ENCODE results near the gene DENND4B.
"Not testable (repeated sequence)": the region's sequence is repeated elsewhere in the genome, so short reads cannot be mapped to it uniquely, and the experiment has no call there.

Gene DENND4B

DNA sequence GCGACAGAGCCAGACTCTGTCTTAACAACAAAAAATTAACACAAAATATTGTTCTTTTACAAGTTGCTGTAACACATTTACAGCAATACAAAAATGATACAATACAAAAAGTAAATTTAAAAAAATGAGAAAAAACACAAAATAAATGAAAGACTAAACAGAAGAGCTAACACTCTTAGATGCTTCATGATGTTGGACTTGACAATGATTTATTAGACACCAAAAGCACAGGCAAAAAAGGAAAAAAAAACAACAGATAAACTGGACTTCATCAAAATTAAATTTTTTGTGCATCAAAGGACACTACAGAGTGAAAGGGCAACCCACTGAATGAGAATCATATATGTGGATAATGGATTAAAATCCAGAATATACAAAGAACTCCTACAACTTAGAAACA is 40.1 kb downstream of the DENND4B start:
- no peak for DNase-seq (ENCODE audit: low read depth, low spot score)
- no peak overlapping the region for H3K4me3 ChIP-seq
- no peak overlapping the region for H3K9ac ChIP-seq (ENCODE audit: insufficient read length)
- no peak for TF ChIP-seq POLR2AphosphoS5 (IDR thresholded peaks at IDR 0.05; ENCODE audit: borderline replicate concordance, low read depth, low read length)
- TF ChIP-seq FOXP2 (optimal IDR thresholded peaks at IDR 0.05; ENCODE audit: control extremely low read depth, extremely low read length, insufficient read depth): no peak
- no peak for TF ChIP-seq EZH2 (IDR thresholded peaks at IDR 0.05)
- no peak overlapping the region for H3K27ac ChIP-seq
- H3K9me3 ChIP-seq (ENCODE audit: low read depth, low read length): no peaks in the 10 kb centered on the region
- H3K36me3 ChIP-seq (ENCODE audit: insufficient read depth, low read length): peaks cover 11% of the 10 kb centered on the region; the same call in 1 of the 2 replicates

DNA sequence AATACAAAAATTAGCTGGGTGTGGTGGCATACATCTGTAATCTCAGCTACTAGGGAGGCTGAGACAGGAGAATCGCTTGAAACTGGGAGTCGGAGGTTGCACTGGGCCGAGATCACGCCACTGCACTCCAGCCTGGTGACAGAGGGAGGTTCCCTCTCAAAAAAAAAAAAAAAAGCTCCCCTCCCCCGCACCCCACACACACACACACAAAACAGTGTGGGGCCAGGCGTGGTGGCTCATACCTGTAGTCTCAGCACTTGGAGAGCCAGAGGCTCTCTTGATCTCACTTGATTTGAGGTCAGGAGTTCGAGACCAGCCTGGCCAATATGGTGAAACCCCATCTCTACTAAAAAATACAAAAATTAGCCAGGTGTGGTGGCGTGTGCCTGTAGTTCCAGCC is 40.6 kb downstream of the DENND4B start:
- not testable (repeated sequence) for H3K9me3 ChIP-seq (ENCODE audit: low read depth, low read length); DNase-seq (ENCODE audit: low read depth, low spot score); H3K9ac ChIP-seq (ENCODE audit: insufficient read length); H3K4me3 ChIP-seq; H3K27ac ChIP-seq
- peaks cover 11% of the 10 kb centered on the region; the same call in 1 of the 2 replicates for H3K36me3 ChIP-seq (ENCODE audit: insufficient read depth, low read length)

DNA sequence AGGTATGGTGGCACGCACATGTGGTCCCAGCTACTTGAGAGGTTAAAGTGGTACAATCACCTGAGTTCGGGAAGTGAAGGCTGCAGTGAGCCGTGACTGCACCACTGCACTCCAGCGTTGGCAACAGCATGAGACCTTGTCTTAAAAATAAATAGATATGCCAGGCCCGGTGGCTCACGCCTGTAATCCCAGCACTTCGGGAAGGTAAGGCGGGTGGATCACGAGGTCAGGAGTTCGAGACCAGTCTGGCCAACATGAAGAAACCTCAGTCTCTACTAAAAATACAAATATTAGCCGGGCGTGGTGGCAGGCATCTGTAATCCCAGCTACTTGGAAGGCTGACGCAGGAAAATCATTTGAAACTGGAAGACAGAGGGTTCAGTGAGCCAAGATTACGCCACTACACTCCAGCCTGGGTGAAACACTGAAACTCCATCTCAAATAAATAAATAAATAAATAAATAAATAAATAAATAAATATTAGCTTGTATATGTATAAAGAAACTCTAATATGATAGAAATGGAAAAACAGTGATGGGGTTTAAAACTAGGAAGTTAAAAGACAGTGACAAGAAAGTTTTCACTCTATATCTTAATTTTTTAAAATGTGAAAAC is 42.6 kb downstream of the DENND4B start:
- DNase-seq (ENCODE audit: low read depth, low spot score): no peak
- Histone ChIP-seq H3K9ac (ENCODE audit: insufficient read length) (no peak overlapping the region), H3K9me3 (ENCODE audit: low read depth, low read length) (no peaks in the 10 kb centered on the region), H3K4me3 (no peak overlapping the region), H3K36me3 (ENCODE audit: insufficient read depth, low read length) (peaks cover 14% of the 10 kb centered on the region; the same call in 1 of the 2 replicates), H3K27ac (no peak overlapping the region)
- TF ChIP-seq POLR2AphosphoS5 (IDR thresholded peaks at IDR 0.05; ENCODE audit: borderline replicate concordance, low read depth, low read length): no peak

DNA sequence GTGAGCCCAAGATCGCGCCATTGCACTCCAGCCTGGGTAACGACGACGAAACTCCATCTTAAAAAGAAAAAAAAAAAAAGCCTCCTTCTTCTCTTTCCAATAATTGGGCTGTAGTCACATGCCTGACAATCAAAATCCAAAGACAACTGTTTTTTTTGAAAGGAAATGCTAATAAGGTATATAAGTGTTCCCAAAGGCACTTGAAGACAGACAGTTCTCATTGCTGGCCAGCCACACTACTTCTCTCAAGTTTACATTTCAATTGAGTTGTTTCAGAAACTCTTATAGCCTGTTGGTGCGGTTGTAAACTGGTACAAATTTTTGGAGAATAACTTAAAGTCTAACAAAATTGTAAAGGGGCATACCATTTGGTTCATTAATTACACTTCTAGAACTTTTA is 47.0 kb downstream of the DENND4B start:
- peaks cover 14% of the 10 kb centered on the region for H3K36me3 ChIP-seq (ENCODE audit: insufficient read depth, low read length)
- no peak overlapping the region for H3K9ac ChIP-seq (ENCODE audit: insufficient read length)
- no peak overlapping the region for H3K4me3 ChIP-seq
- H3K9me3 ChIP-seq (ENCODE audit: low read depth, low read length): no peaks in the 10 kb centered on the region
- H3K27ac ChIP-seq: no peak overlapping the region
- TF ChIP-seq EZH2 (IDR thresholded peaks at IDR 0.05): no peak
- no peak for TF ChIP-seq FOXP2 (optimal IDR thresholded peaks at IDR 0.05; ENCODE audit: control extremely low read depth, extremely low read length, insufficient read depth)
- no peak for TF ChIP-seq POLR2AphosphoS5 (IDR thresholded peaks at IDR 0.05; ENCODE audit: borderline replicate concordance, low read depth, low read length)
- DNase-seq (ENCODE audit: low read depth, low spot score): no peak

DNA sequence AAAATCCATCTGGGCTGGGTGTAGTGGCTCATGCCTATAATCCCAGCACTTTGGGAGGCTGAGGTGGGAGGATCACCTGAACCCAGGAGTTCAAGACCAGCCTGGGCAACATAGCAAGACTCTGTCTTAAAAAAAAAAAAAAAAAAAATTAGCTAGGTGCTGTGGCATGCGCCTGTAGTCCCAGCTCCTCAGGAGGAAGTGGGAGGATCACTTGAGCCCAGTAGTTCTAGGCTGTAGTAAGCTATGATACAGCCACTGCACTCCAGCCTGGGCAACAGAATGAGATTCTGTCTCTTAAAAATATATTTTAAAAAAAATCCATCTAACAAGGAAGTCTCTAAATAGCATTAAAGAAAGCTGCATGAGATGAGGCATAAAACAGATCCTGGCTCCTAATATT is 50.7 kb downstream of the DENND4B start:
- H3K36me3 ChIP-seq (ENCODE audit: insufficient read depth, low read length): peaks cover 14% of the 10 kb centered on the region
- H3K4me3 ChIP-seq; H3K9me3 ChIP-seq (ENCODE audit: low read depth, low read length); DNase-seq (ENCODE audit: low read depth, low spot score); H3K27ac ChIP-seq; H3K9ac ChIP-seq (ENCODE audit: insufficient read length): not testable (repeated sequence)

DNA sequence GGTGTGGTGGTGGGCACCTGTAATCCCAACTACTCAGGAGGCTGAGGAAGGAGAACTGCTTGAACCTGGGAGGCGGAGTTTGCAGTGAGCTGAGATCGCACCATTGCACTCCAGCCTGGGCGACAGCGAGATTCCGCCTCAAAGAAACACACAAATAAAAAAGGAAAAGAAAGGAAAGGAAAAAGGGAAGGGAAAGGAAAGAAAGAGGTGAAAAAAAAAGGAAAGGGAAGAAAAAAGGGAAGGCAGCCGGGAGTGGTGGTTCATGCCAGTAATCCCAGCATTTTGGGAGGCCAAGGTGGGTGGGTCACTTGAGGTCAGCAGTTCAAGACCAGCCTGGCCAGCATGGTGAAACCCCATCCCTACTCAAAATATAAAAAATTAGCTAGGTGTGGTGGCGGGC is 55.5 kb downstream of the DENND4B start:
- H3K36me3 ChIP-seq (ENCODE audit: insufficient read depth, low read length): not testable (repeated sequence)

DNA sequence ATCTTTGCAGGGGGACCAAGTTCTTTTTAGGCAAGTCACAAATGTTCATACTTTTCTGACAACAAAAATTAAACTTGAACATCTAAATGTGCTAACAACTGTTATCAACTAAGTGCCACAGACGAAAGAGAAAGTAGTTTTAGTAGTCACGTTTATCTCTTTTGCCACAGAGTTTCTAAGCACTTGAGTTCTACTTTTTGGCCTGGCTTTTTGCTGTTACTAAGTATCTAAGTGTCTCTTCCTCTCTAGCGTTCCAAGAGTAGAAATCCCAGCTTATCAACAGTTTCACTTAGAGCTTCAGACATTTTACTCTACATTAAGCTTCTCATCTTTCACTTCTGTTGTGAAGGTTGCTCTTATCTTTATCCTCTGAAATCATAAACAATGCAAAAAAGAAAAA is 58.0 kb downstream of the DENND4B start:
- Histone ChIP-seq H3K27ac (peak overlapping the region; percentile 0; the same call in 1 of the 2 replicates), H3K9me3 (ENCODE audit: low read depth, low read length) (no peaks in the 10 kb centered on the region), H3K4me3 (no peak overlapping the region), H3K9ac (ENCODE audit: insufficient read length) (no peak overlapping the region), H3K36me3 (ENCODE audit: insufficient read depth, low read length) (no peaks in the 10 kb centered on the region)
- DNase-seq (ENCODE audit: low read depth, low spot score): no peak
- no peak for TF ChIP-seq POLR2AphosphoS5 (IDR thresholded peaks at IDR 0.05; ENCODE audit: borderline replicate concordance, low read depth, low read length)
- TF ChIP-seq FOXP2 (optimal IDR thresholded peaks at IDR 0.05; ENCODE audit: control extremely low read depth, extremely low read length, insufficient read depth): no peak
- no peak for TF ChIP-seq EZH2 (IDR thresholded peaks at IDR 0.05)

More for the DNA sequence above, 55.5 kb downstream of the DENND4B start:
- not testable (repeated sequence) for H3K4me3 ChIP-seq; DNase-seq (ENCODE audit: low read depth, low spot score); H3K9ac ChIP-seq (ENCODE audit: insufficient read length); H3K27ac ChIP-seq; H3K9me3 ChIP-seq (ENCODE audit: low read depth, low read length)

DNA sequence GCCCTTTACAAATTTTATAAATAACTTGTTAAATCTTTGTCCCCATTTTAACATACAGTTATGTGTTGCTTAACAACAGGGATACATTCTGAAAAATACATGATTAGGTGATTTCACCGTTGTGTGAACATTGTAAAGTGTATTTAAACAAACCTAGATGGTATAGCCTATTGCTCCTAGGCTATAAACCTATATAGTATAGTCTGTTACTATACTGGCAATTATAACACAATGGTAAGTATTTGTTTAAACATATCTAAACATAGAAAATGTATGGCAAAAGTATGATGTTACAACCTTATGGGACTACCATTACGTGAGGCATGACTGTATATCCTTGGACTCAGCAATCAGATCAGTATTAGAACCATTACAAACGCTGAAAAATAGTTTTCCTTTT is 60.4 kb downstream of the DENND4B start:
- no peak for DNase-seq (ENCODE audit: low read depth, low spot score)
- no peaks in the 10 kb centered on the region for H3K9me3 ChIP-seq (ENCODE audit: low read depth, low read length)
- H3K9ac ChIP-seq (ENCODE audit: insufficient read length): no peak overlapping the region
- H3K4me3 ChIP-seq: no peak overlapping the region
- H3K36me3 ChIP-seq (ENCODE audit: insufficient read depth, low read length): no peaks in the 10 kb centered on the region
- TF ChIP-seq EZH2 (IDR thresholded peaks at IDR 0.05) (no peak), FOXP2 (optimal IDR thresholded peaks at IDR 0.05; ENCODE audit: control extremely low read depth, extremely low read length, insufficient read depth) (no peak), POLR2AphosphoS5 (IDR thresholded peaks at IDR 0.05; ENCODE audit: borderline replicate concordance, low read depth, low read length) (no peak)
- H3K27ac ChIP-seq: no peak overlapping the region

DNA sequence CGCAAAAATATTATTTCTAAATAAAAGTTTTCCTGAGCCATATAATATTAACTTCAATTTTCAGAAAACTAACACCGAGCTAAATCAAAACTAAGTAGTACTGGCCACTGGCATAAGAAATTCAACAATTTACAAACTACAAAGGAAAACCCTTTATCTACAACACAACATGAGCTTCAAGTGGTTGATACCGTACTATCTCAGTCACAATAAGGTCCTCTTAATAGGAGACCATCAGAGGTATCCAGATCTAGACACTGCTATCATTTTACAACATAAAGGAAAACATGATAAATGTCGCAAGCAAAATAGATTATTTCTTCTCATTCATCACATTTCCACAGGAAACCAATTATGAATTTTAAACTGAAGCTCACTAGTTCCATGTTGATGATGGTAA is 63.3 kb downstream of the DENND4B start:
- no peak for TF ChIP-seq FOXP2 (optimal IDR thresholded peaks at IDR 0.05; ENCODE audit: control extremely low read depth, extremely low read length, insufficient read depth)
- TF ChIP-seq POLR2AphosphoS5 (IDR thresholded peaks at IDR 0.05; ENCODE audit: borderline replicate concordance, low read depth, low read length): no peak
- no peak for TF ChIP-seq EZH2 (IDR thresholded peaks at IDR 0.05)
- Histone ChIP-seq H3K36me3 (ENCODE audit: insufficient read depth, low read length) (no peaks in the 10 kb centered on the region), H3K4me3 (no peak overlapping the region), H3K27ac (peak overlapping the region; percentile 96), H3K9me3 (ENCODE audit: low read depth, low read length) (no peaks in the 10 kb centered on the region), H3K9ac (ENCODE audit: insufficient read length) (no peak overlapping the region)
- DNase-seq (ENCODE audit: low read depth, low spot score): no peak
